HepG2 (cell line): ENCODE measurements around the gene DIMT1. TPM values are rescaled to one million over a fixed set of nuclear protein-coding genes. Genes with fewer than 3 reads are reported as not detected.

ENCODE experiments used
- ATAC-seq: fragments of 200-7000 bp; cut with Tn5 transposase; 3 replicates; pipeline ENCODE4 v1.9.1; 2020; ENCODE audit warnings: mild to moderate bottlenecking, moderate library complexity
- BruUV-seq: library from RNA; stranded (reverse); fragments of 400-500 nt; replicated peaks from 2 replicates; lab custom pipeline; 2021; lab: Mats Ljungman, UMichigan
- CTCF ChIA-PET: fragments of 300-600 bp; formaldehyde crosslinking; extraction: SDS; loops from one replicate; lab custom pipeline; 2021; ENCODE audit warnings: low total read pairs, inconsistent platforms, low intra/inter-chr PET ratio; lab: Yijun Ruan, JAX
- POLR2A ChIA-PET: fragments of 350-600 bp; sonication (Branson Sonifier 250); formaldehyde crosslinking; loops from one replicate; lab custom pipeline; 2020; ENCODE audit warnings: antibody characterized with exemption, inconsistent platforms; lab: Yijun Ruan, JAX
- DNase-seq: peaks from one replicate; pipeline ENCODE4 v3.0.0-alpha.2; 2015; ENCODE audit warnings: low spot score
- FAIRE-seq: peaks from 3 replicates; lab custom pipeline; 2011; peaks lifted over from hg19 to GRCh38; lab: Jason Lieb, UNC
- H2AFZ ChIP-seq: one replicate; pipeline ENCODE4 v1.6.1; 2011; ENCODE audit warnings: low read length, inconsistent platforms
- H3K27ac ChIP-seq: fragments of 300-600 bp; 3 replicates; pipeline ENCODE4 v1.8.0; 2011; ENCODE audit warnings: mixed run types, mild to moderate bottlenecking, mixed read lengths, low read length, inconsistent platforms; ENCODE audit not compliant: insufficient read depth; ENCODE audit errors: extremely low read length
- H3K27me3 ChIP-seq, 2 experiments: fragments of 200-600 bp in 1 of 2; 2 replicates in 1 of 2; 3 replicates in 1 of 2; pipeline versions ENCODE4 v1.6.0 to v1.8.0; 2011; ENCODE audit warnings: low read length in 2 of 2, mild to moderate bottlenecking in 2 of 2, moderate library complexity in 2 of 2, inconsistent platforms in 1 of 2; ENCODE audit not compliant: insufficient read depth in 2 of 2, control insufficient read depth in 1 of 2
- H3K36me3 ChIP-seq, 2 experiments: fragments of 200-600 bp in 1 of 2; replicated peaks in 1 of 2; 2 replicates in 1 of 2; 3 replicates in 1 of 2; pipeline versions ENCODE4 v1.5.1 to v1.8.0; 2011; ENCODE audit warnings: low read length in 2 of 2, inconsistent platforms in 1 of 2; ENCODE audit not compliant: insufficient read depth in 2 of 2, control insufficient read depth in 1 of 2
- H3K4me1 ChIP-seq: 2 replicates; pipeline ENCODE4 v1.5.1; 2012; ENCODE audit warnings: low read length, inconsistent platforms; ENCODE audit not compliant: insufficient read depth
- H3K4me2 ChIP-seq: 2 replicates; pipeline ENCODE4 v1.6.0; 2011; ENCODE audit warnings: low read depth, low read length, inconsistent platforms
- H3K4me3 ChIP-seq, 3 experiments: fragments of 200-600 bp in 1 of 3; sonication (generic), shearing (Covaris generic) in 1 of 3; replicated peaks in 1 of 3; 2 replicates each; pipeline ENCODE4 v1.5.1; 2011 to 2016; ENCODE audit warnings: low read length in 3 of 3, inconsistent platforms in 2 of 3, low read depth in 2 of 3, mild to moderate bottlenecking in 2 of 3, control low read depth in 1 of 3, mixed read lengths in 1 of 3; ENCODE audit not compliant: insufficient read depth in 1 of 3
- H3K79me2 ChIP-seq: one replicate; pipeline ENCODE4 v1.6.1; 2011; ENCODE audit warnings: low read length, inconsistent platforms; ENCODE audit not compliant: insufficient read depth
- H3K9ac ChIP-seq: 2 replicates; pipeline ENCODE4 v1.6.0; 2011; ENCODE audit warnings: mild to moderate bottlenecking, low read depth, low read length, inconsistent platforms; ENCODE audit not compliant: insufficient read depth
- H3K9me3 ChIP-seq: 2 replicates; pipeline ENCODE4 v1.5.1; 2012; ENCODE audit warnings: mild to moderate bottlenecking, low read length
- H4K20me1 ChIP-seq: 2 replicates; pipeline ENCODE4 v1.6.0; 2011; ENCODE audit warnings: inconsistent platforms, mild to moderate bottlenecking, low read length, moderate library complexity; ENCODE audit not compliant: insufficient read depth
- ARHGAP35 ChIP-seq: sonication (generic); formaldehyde crosslinking; IDR thresholded peaks from 2 replicates; pipeline ENCODE4 v1.9.0; 2022; ENCODE audit warnings: mild to moderate bottlenecking, inconsistent platforms, moderate library complexity, missing genetic modification reagents, borderline replicate concordance
- TP53 ChIP-seq: sonication (generic); formaldehyde crosslinking; conservative IDR thresholded peaks from 2 replicates; pipeline ENCODE4 v1.4.0; 2020; ENCODE audit warnings: missing genetic modification reagents
- ZNF672 ChIP-seq: sonication (generic); formaldehyde crosslinking; IDR thresholded peaks from 2 replicates; pipeline ENCODE4 v1.8.1; 2022; ENCODE audit warnings: missing genetic modification reagents
- in situ Hi-C: cut with HindIII; loops from 2 replicates; pipeline ENCODE4 v1.10.0; 2017; ENCODE audit warnings: low pct_unique_long_range_greater_than_20kb; ENCODE audit not compliant: extremely low pct_ligation_motif_present
- intact Hi-C: fragments of 100-400 bp; cut with micrococcal nuclease; formaldehyde crosslinking; loops from one replicate; pipeline ENCODE4 v1.10.0; 2022; ENCODE audit not compliant: unreplicated experiment
- polyA plus RNA-seq, 8 experiments: library from polyadenylated mRNA; depleted of rRNA in 3 of 8; stranded (reverse) in 7 of 8; unstranded in 1 of 8; fragments of >200 nt; fragmentation: Illumina TruSeq in 4 of 8; extraction: Trizol in 4 of 8; gene quantifications; 2 replicates each; pipeline versions ENCODE4 v1.2.1 to v1.2.3, GENCODE V29; 2011 to 2016; ENCODE audit warnings: low read depth in 4 of 8, missing spikeins in 1 of 8, mixed read lengths in 1 of 8; ENCODE audit not compliant: insufficient read depth in 1 of 8
- total RNA-seq, 5 experiments: library from RNA; depleted of rRNA; stranded (reverse); fragments of >200 nt; fragmentation: Illumina TruSeq; extraction: Trizol; gene quantifications; 2 replicates each; pipeline ENCODE4 v1.2.3, GENCODE V29; 2016; ENCODE audit warnings: low read depth in 1 of 5
- TF ChIP-seq, protein P1 (sequence below): sonication (generic); formaldehyde crosslinking; IDR thresholded peaks from 2 replicates; pipeline ENCODE4 v1.5.0; 2020; ENCODE audit warnings: mild to moderate bottlenecking, missing genetic modification reagents
- TF ChIP-seq, protein P2 (sequence below): sonication (generic); formaldehyde crosslinking; conservative IDR thresholded peaks from 2 replicates; pipeline ENCODE4 v1.4.0; 2020; ENCODE audit warnings: missing genetic modification reagents
- TF ChIP-seq, protein P3 (sequence below): sonication (generic); formaldehyde crosslinking; IDR thresholded peaks from 2 replicates; pipeline ENCODE4 v1.4.0; 2020; ENCODE audit warnings: missing genetic modification reagents, borderline replicate concordance

The DIMT1 gene
- total and polyA plus RNA-seq, 2 of the 13 experiments (the other 11 are each of a cell fraction or from before 2014, with no cell fraction given): 16.1 to 35.2 TPM

DNA sequence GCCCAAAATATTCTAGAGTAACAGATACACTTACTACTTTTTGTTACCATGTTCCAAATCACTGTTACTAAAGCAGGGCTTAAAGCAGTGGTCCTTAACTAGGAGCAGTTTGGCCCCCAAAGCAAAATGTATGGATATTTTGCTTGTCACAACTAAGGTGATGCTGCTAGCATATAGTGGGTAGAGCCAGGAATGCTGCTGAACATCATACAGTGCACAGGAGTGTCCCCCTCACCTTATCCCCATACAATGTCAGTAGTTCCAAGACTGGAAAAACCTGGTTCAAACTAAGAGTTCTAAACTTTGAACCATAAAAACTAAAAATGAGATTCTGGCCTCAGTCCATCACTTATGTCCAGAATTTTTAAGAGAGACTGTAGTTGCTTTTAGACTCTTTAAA is 28.1 kb downstream of the DIMT1 start:
- intact Hi-C loops: no loop called here
- ATAC-seq: no peak
- no peak overlapping the region for H3K4me3 ChIP-seq
- H3K4me2 ChIP-seq: no peak overlapping the region
- DNase-seq: no peak
- H3K79me2 ChIP-seq: no peaks in the 10 kb centered on the region
- CTCF ChIA-PET: no interaction called here
- peaks cover 4 to 23% of the 10 kb centered on the region in 2 experiments; a peak in 4 of 5 replicates for H3K36me3 ChIP-seq
- H4K20me1 ChIP-seq: no peaks in the 10 kb centered on the region
- no peak overlapping the region for H2AFZ ChIP-seq
- no peak overlapping the region for H3K9ac ChIP-seq
- no peaks in the 10 kb centered on the region for H3K4me1 ChIP-seq
- no peak for TF ChIP-seq ARHGAP35 (CRISPR knock-in tag)
- TF ChIP-seq, protein P1, sequence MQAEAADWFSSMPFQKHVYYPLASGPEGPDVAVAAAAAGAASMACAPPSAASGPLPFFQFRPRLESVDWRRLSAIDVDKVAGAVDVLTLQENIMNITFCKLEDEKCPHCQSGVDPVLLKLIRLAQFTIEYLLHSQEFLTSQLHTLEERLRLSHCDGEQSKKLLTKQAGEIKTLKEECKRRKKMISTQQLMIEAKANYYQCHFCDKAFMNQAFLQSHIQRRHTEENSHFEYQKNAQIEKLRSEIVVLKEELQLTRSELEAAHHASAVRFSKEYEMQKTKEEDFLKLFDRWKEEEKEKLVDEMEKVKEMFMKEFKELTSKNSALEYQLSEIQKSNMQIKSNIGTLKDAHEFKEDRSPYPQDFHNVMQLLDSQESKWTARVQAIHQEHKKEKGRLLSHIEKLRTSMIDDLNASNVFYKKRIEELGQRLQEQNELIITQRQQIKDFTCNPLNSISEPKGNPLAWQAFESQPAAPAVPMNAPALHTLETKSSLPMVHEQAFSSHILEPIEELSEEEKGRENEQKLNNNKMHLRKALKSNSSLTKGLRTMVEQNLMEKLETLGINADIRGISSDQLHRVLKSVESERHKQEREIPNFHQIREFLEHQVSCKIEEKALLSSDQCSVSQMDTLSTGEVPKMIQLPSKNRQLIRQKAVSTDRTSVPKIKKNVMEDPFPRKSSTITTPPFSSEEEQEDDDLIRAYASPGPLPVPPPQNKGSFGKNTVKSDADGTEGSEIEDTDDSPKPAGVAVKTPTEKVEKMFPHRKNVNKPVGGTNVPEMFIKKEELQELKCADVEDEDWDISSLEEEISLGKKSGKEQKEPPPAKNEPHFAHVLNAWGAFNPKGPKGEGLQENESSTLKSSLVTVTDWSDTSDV (CRISPR knock-in tag): no peak
- TF ChIP-seq, protein P2, sequence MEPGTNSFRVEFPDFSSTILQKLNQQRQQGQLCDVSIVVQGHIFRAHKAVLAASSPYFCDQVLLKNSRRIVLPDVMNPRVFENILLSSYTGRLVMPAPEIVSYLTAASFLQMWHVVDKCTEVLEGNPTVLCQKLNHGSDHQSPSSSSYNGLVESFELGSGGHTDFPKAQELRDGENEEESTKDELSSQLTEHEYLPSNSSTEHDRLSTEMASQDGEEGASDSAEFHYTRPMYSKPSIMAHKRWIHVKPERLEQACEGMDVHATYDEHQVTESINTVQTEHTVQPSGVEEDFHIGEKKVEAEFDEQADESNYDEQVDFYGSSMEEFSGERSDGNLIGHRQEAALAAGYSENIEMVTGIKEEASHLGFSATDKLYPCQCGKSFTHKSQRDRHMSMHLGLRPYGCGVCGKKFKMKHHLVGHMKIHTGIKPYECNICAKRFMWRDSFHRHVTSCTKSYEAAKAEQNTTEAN (CRISPR knock-in tag): no peak
- no peak for TF ChIP-seq ZNF672 (CRISPR knock-in tag)
- TF ChIP-seq, protein P3, sequence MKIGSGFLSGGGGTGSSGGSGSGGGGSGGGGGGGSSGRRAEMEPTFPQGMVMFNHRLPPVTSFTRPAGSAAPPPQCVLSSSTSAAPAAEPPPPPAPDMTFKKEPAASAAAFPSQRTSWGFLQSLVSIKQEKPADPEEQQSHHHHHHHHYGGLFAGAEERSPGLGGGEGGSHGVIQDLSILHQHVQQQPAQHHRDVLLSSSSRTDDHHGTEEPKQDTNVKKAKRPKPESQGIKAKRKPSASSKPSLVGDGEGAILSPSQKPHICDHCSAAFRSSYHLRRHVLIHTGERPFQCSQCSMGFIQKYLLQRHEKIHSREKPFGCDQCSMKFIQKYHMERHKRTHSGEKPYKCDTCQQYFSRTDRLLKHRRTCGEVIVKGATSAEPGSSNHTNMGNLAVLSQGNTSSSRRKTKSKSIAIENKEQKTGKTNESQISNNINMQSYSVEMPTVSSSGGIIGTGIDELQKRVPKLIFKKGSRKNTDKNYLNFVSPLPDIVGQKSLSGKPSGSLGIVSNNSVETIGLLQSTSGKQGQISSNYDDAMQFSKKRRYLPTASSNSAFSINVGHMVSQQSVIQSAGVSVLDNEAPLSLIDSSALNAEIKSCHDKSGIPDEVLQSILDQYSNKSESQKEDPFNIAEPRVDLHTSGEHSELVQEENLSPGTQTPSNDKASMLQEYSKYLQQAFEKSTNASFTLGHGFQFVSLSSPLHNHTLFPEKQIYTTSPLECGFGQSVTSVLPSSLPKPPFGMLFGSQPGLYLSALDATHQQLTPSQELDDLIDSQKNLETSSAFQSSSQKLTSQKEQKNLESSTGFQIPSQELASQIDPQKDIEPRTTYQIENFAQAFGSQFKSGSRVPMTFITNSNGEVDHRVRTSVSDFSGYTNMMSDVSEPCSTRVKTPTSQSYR (CRISPR knock-in tag): no peak
- TF ChIP-seq TP53 (CRISPR knock-in tag): no peak
- TF ChIP-seq, all 625 proteins: peak for 0
- POLR2A ChIA-PET: no interaction called here
- Histone ChIP-seq H3K9me3 (no peaks in the 10 kb centered on the region), H3K27me3 (no peaks in the 10 kb centered on the region), H3K27ac (no peak overlapping the region)
- in situ Hi-C loops: no loop called here
- BruUV-seq: no TSS peak
- FAIRE-seq: no peak
